ENCODE data around the gene USP36.
"Not testable (repeated sequence)": the region's sequence is repeated elsewhere in the genome, so short reads cannot be mapped to it uniquely, and the experiment has no call there.

USP36 gene

DNA sequence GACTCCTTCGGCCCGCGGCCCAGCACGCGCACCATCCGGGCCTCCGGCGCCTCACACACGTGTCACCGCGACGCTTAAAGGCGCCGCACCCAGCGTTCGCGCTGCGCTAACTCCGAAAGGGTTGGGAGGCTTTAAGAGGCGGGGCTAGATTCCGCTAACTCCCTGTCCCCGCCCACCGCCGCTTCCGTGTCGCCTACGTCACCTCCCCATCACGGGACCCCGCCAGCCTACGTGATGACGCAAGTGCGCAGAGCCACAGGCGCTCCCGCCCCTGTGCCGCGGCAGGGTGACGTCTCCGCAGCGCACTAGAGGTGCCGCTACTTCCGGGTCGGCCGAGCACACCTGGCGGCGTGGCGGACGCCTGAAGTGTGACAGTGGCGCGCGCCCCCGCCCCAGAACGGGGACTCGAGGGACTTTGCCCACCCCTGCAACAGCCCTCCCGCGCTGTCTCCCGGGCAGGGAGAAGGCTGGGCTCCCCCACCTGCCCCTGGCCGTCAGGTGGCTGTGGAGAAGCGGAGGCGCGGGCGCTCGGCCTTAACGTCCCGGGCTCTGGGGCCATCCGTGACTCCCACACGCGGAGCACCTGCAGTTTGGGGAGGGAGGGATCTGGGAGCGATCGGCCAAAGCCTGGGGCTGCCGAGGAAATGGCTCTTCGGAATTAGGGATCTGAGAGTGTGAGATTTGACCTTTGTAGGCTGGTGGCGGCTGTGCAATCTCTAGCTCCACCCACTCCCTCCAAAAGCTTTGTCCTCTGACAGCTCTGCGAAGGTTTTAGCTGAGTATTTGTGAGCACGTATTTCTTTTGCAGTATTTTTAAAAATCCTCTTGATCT, at the start of gene USP36:
TSS of gene USP36 (minus strand) at position 35 of the 832 bp plus-strand sequence. CDS start 4,451 bp downstream, outside the sequence.
- peak; percentile 82 for DNase-seq

GRCh38 chr17:78890096-78890495, 49.5 kb upstream of the USP36 start:
- DNase-seq, result not testable (repeated sequence)

GRCh38 chr17:78889531-78889930, 48.9 kb upstream of the USP36 start:
- no peak for DNase-seq

GRCh38 chr17:78888941-78889518, 48.4 kb upstream of the USP36 start:
- DNase-seq, result no peak

- DNase-seq, result no peak
Measured at GRCh38 chr17:78886954-78887353, 46.3 kb upstream of the USP36 start.

GRCh38 chr17:78885956-78886355, 45.3 kb upstream of the USP36 start:
- no peak for DNase-seq

DNA sequence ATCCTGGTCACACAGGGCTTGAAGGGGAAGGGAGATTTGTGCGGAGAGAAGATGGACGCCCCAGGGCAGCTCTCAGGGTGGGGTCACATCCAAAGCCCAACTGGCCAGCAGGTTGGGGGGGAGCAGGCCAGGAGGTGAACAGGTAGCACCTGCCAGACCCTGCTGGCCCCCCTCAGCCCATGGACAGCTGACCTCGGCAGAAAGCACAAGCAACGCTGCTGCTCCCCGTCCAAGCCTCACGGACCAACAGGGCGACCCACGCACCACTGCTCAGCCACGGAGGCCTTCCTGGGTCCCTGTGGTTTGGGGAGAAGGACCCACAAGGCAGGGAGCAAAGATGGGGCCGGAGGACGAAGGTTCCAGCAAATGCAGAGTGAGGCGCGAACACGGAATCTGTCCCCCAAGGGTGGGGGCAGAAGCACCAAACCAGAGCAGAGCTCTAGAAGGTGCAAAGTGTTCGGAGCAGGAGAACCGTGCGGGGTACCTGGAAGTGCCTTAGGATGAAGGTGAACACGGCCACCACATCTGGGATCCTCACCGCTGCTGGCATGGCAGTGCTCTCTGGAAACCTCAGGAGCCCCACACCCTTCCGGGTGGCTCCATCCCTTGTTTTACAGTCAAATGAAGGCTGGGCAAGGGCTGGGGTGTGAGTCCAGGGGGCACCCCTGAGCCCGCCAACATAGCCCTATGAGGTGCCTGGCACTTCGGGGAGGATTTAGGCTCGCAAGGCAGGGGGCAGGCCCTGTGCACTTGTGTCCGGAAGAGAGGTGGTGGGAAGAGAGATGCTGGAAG, 44.5 kb upstream of the USP36 start:
- DNase-seq, result no peak

GRCh38 chr17:78884148-78884825, 43.7 kb upstream of the USP36 start:
- DNase-seq, result no peak

- DNase-seq, result no peak
Measured at GRCh38 chr17:78883533-78884131, 43.0 kb upstream of the USP36 start.

DNA sequence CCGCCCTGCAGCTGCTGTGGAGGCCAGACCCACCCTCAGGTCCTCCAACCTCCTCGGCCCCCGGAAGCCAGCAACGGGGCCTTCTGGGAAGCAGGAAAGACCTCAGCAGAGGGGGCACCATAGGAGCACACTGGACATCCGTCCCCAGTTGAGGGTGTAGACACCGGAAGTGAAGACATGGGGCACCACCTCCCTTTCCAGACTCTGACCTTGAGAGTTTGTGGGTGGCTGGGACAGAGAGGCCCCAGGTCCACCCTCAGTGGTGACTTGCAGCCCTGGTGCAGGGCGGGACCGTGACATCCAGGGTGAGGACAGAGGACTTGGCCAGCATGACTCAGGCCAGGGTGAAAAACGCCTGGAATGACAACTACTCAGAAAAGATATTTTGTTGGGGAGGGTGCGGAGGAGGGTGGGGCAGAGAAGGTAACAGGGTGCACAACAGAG, 42.5 kb upstream of the USP36 start:
- no peak for DNase-seq

DNA sequence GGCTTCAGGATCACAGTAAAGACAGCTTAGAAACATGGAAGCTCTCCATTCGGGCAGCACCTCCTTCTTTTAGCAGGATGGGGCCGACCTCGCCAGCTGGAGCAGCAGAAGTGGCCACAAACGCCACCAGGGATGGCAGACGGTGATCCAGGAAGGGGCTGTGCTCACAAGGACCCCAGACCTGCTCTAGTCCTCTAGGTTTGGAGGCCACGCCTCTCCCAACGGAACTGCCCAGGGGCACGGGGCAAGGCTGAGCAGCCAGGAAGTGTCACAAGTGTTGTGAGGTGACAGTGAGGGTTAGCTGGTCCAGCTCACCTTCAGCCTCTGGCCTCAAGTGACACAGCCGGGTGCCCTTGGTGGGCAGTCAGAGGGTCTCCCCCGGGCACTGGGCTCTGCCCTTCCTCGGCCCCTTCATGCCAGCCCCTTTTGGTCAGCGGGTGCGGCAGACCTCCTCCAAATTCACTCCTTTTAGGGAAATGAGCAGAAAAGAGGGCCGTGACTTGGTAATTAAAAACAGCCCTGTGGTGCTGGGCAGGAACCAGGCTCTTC, 42.0 kb upstream of the USP36 start:
- DNase-seq, result no peak

DNA sequence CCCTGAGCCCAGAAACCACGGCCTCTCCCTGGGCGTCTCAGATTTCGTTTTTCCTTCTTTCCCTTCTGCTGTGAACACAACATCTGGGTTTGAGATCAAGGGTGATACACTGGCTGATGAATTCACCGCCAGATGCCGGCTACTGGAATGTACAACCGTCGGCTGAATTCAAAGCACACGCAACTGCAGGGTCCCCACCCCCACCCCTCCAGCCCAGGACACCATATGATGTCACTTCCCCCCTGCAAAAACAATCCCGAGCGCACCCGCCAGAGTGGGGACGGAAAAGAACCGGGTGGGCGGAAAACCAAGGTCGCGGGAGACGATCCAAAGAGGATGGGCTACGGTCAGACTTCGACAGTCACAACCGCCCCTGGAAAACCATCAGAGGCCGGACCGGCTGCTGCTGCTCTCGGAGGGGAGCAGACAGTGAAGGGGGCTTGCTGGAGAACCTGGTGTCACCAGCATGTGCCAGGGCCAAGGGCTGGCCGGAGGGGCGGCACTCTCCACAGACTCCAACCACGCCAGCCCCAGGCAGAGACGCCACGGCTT, 39.1 kb upstream of the USP36 start:
- DNase-seq, result no peak

DNA sequence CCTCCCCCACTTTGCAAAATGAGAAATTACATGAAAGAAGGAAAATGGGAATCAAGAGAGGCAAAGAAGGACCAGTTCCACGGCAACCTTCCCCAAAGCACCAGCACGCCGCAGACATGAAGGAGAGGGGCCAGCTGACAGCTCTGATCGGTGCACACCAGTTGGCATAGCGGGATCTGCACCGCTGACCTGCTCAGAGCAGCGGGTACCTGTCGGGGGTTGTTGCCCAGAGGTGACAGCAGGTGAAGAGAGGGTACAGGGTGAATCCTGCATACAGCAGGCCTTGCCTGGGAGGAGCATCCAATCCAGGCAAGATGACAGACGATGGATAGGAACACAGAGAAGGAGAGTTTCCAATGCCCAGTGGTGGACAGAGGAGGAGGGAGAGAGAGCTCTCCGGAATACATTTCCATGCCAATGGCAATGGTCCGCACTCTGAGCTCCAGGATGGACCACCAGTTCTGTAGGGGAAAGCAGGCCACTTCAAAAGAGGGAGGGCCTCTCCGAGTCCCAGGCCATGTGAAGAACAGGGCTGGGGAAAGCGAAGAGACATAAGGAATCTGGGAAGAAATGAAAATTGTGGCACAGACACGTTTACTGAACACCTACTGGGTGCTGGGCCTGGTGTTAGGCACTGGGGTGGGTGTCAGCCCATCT, 38.4 kb upstream of the USP36 start:
- no peak for DNase-seq

- no peak for DNase-seq
Measured at GRCh38 chr17:78878261-78878660, 37.6 kb upstream of the USP36 start.

GRCh38 chr17:78876954-78877517, 36.4 kb upstream of the USP36 start:
- not testable (repeated sequence) for DNase-seq

GRCh38 chr17:78876094-78876597, 35.5 kb upstream of the USP36 start:
- DNase-seq, result no peak

DNA sequence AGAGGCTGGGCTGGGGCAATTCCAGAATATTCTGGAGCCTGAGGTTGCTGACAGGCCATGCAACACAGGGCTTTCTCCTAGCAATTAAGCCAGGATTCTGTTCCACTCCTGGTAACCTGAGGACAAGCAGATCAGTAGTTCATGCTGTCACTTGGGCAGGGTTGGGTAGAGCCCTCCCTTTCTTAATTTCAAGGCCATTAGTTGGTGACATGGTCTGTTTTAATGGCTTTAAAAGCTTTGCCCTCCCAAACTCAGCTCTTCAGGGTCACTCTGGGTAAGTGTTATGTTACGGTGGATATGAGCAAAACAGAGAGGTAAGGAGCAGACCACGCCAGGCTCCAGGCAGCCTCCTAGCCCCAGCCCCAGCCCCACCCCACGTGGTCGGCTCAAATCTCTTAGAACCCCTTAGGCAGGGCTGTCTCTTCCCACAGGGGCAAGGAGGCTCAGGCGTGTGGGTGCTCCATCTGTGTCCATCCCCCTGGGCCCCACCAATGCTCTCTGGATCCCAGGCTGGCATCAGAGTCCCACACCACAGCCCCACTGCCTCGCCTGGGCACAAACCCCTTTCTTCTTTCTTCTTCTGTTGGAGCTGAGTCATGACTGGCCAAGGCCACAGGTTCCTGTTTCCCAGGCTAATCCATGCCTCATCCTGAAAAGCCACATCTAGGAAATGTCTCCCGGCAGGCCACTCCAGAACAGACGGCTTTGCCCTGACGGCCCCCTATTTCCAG, 34.9 kb upstream of the USP36 start:
- DNase-seq, result no peak

GRCh38 chr17:78873519-78874340, 33.1 kb upstream of the USP36 start:
- peak; percentile 59 for DNase-seq

DNA sequence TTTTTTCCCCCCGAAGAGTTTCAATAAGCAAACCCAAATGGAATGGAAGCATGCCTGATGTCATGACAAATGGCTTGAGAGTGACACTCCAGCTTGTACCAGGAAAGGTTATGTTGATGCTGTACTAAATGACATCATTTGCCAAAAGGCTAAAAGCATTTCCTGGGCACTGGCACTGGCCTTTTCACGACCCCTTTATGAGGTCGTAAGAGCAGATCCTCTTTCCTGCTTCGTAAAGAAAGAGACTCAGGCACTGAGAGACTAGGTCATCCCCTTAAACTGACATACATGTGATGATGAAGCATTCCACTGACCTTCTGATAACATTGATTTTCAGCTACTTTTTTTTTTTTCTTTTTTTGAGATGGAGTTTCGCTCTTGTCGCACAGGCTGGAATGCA, 31.9 kb upstream of the USP36 start:
- no peak for DNase-seq

Measured in NCI-H2029 treated with DMSO at 0.1 percent for 48 hours (cell line).